SU-DHL-6 (cell line): ENCODE results near the gene TMEM127.

Experiments
- H2AFZ ChIP-seq: fragments of 200-600 bp; sonication (generic); 2 replicates; pipeline ENCODE4 v1.6.1; 2014; ENCODE audit warnings: low read depth, mild to moderate bottlenecking, moderate library complexity, mixed read lengths, antibody characterized with exemption, low read length; ENCODE audit not compliant: severe bottlenecking
- H3F3A ChIP-seq: fragments of 200-600 bp; shearing (Covaris generic); 2 replicates; pipeline ENCODE4 v1.6.0; 2016; ENCODE audit warnings: antibody characterized with exemption, mild to moderate bottlenecking; ENCODE audit not compliant: insufficient read depth
- H3K27ac ChIP-seq: fragments of 200-600 bp; sonication (generic); 2 replicates; pipeline ENCODE4 v1.5.1; 2016; ENCODE audit warnings: low read depth, mild to moderate bottlenecking, low read length, moderate library complexity, mixed read lengths
- H3K27me3 ChIP-seq: fragments of 200-600 bp; sonication (generic), shearing (Covaris generic); 2 replicates; pipeline ENCODE4 v1.6.0; 2014; ENCODE audit warnings: mild to moderate bottlenecking, low read length
- H3K36me3 ChIP-seq: fragments of 200-600 bp; sonication (generic); 2 replicates; pipeline ENCODE4 v1.6.1; 2014; ENCODE audit warnings: mild to moderate bottlenecking, low read length, mixed read lengths
- H3K4me2 ChIP-seq: fragments of 300-600, 200-600 bp; shearing (Covaris generic), sonication (generic); 2 replicates; pipeline ENCODE4 v1.6.0; 2014; ENCODE audit warnings: low read length, low read depth, mild to moderate bottlenecking; ENCODE audit not compliant: poor library complexity, severe bottlenecking
- H3K4me3 ChIP-seq: fragments of 200-600 bp; sonication (generic); 2 replicates; pipeline ENCODE4 v1.5.1; 2014; ENCODE audit warnings: antibody characterized with exemption, low read length, mild to moderate bottlenecking, mixed read lengths; ENCODE audit not compliant: insufficient read depth, poor library complexity, severe bottlenecking
- H3K79me2 ChIP-seq: fragments of 200-600 bp; sonication (generic); 2 replicates; pipeline ENCODE4 v1.6.1; 2014; ENCODE audit warnings: mild to moderate bottlenecking, low read length, moderate library complexity; ENCODE audit not compliant: insufficient read depth
- H3K9ac ChIP-seq: fragments of 200-600 bp; sonication (generic); 2 replicates; pipeline ENCODE4 v1.7.0; 2014; ENCODE audit warnings: mild to moderate bottlenecking, low read length
- H3K9me2 ChIP-seq: fragments of 200-600 bp; sonication (generic); replicated peaks from 2 replicates; pipeline ENCODE4 v1.6.1; 2014; ENCODE audit warnings: low read length; ENCODE audit not compliant: insufficient read depth
- H3K9me3 ChIP-seq: fragments of 200-600 bp; sonication (generic); 2 replicates; pipeline ENCODE4 v1.6.1; 2014; ENCODE audit warnings: low read length, mixed read lengths; ENCODE audit not compliant: insufficient read depth
- H4K20me1 ChIP-seq: fragments of 200-600 bp; sonication (generic); 2 replicates; pipeline ENCODE4 v1.6.1; 2014; ENCODE audit warnings: low read depth, mild to moderate bottlenecking, antibody characterized with exemption, low read length, moderate library complexity, mixed read lengths
- CTCF ChIP-seq: fragments of 200-600 bp; sonication (generic); IDR thresholded peaks from one replicate; pipeline ENCODE4 v1.5.1; 2017; ENCODE audit warnings: antibody characterized with exemption, mild to moderate bottlenecking, low read length, moderate library complexity; ENCODE audit not compliant: insufficient read depth, poor library complexity, severe bottlenecking
- EZH2phosphoT487 ChIP-seq: fragments of 200-600 bp; sonication (generic), shearing (Covaris generic); conservative IDR thresholded peaks from 2 replicates; pipeline ENCODE4 v1.6.1; 2018; ENCODE audit warnings: mild to moderate bottlenecking, antibody characterized with exemption, low read length, moderate library complexity, mixed read lengths

TMEM127 gene, protein sequence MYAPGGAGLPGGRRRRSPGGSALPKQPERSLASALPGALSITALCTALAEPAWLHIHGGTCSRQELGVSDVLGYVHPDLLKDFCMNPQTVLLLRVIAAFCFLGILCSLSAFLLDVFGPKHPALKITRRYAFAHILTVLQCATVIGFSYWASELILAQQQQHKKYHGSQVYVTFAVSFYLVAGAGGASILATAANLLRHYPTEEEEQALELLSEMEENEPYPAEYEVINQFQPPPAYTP

DNA sequence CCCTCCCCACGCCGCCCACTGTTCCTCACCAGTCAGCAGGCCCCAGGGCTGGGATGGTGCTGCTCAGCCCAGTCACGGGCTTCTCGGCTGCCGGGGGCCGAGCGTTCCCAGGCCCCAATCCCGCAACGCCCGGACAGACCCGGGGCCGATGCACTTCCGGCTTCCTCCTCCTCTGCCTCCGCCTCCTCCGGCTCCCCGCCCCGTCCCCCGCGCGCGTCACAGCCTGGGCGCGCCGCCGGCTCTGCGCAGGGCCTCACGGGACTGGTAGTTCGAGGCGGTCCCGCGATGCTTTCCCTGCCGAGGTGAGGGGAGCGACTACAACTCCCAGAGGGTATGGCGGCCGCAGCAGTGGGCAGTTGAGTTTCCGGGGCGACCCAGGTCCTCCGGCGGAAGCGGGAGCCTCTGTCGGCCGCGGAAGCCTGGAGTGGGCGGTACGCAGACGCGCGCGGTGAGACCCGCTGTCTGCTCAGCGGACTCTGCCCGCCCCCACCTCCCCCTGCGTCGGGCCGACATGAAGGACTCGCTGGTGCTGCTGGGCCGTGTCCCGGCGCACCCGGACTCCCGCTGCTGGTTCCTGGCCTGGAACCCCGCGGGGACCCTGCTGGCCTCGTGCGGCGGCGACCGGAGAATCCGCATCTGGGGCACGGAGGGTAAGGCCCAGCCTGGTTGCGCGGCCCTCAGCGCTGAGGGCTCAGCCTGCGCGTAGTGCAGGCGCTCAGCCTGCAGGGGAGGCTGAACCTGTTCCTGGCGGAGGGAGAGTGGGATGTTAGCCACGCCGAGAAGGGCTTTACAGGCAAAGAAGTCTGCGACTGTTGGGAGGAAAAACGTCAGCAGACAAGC lies at the start of gene TMEM127, which contains the start of gene CIAO1:
Gene TMEM127, minus strand, starts transcription at position 158 of the 840 bp plus-strand sequence. CDS start 616 bp downstream, outside the sequence.
Gene CIAO1, plus strand, starts transcription at position 386 of the 840 bp plus-strand sequence. Its CDS starts 126 bp downstream, at position 512.
- peak within 1 kb of the TSS; percentile 40 for H3K27ac ChIP-seq
- peak within 1 kb of the TSS; percentile 77 for H2AFZ ChIP-seq
- H3K4me3 ChIP-seq = peak within 1 kb of the TSS; percentile 93
- peak within 1 kb of the TSS; percentile 72 for H3K4me2 ChIP-seq
- TF ChIP-seq EZH2phosphoT487 = no peak
- TF ChIP-seq CTCF = no peak
- peak within 1 kb of the TSS; percentile 81 for H3K9ac ChIP-seq
- H3F3A ChIP-seq = peaks cover 2% of the 10 kb centered on the region; the same call in 1 of the 2 replicates
- H3K79me2 ChIP-seq = peaks cover 60% of the 10 kb centered on the region
- peaks cover 3% of the 10 kb centered on the region; the same call in 1 of the 2 replicates for H3K36me3 ChIP-seq
- no peaks in the 10 kb centered on the region for H3K27me3 ChIP-seq
- H4K20me1 ChIP-seq = no peaks in the 10 kb centered on the region
- H3K9me2 ChIP-seq = no peaks in the 10 kb centered on the region
- H3K9me3 ChIP-seq = no peaks in the 10 kb centered on the region

- no peak overlapping the region for H3K9ac ChIP-seq
- no peaks in the 10 kb centered on the region for H3K9me2 ChIP-seq
- TF ChIP-seq EZH2phosphoT487 (no peak), CTCF (no peak)
- no peak overlapping the region for H3K4me2 ChIP-seq
- H3K27ac ChIP-seq = no peak overlapping the region
- no peaks in the 10 kb centered on the region for H3K36me3 ChIP-seq
- H3K79me2 ChIP-seq = peaks cover 12% of the 10 kb centered on the region; the same call in 1 of the 2 replicates
- H4K20me1 ChIP-seq = no peaks in the 10 kb centered on the region
- H2AFZ ChIP-seq = no peak overlapping the region
- H3K27me3 ChIP-seq = no peaks in the 10 kb centered on the region
- peaks cover 10% of the 10 kb centered on the region; the same call in 1 of the 2 replicates for H3F3A ChIP-seq
- H3K9me3 ChIP-seq = no peaks in the 10 kb centered on the region
- H3K4me3 ChIP-seq = no peak overlapping the region
Measured at GRCh38 chr2:96315005-96315399, 49.2 kb upstream of the TMEM127 start.

- Histone ChIP-seq H4K20me1 (no peaks in the 10 kb centered on the region), H3K9me3 (no peaks in the 10 kb centered on the region), H2AFZ (no peak overlapping the region), H3K27ac (no peak overlapping the region), H3K4me2 (no peak overlapping the region), H3K27me3 (no peaks in the 10 kb centered on the region), H3F3A (peaks cover 7% of the 10 kb centered on the region; the same call in 1 of the 2 replicates), H3K9me2 (no peaks in the 10 kb centered on the region), H3K4me3 (no peak overlapping the region), H3K9ac (no peak overlapping the region), H3K36me3 (peaks cover 7% of the 10 kb centered on the region), H3K79me2 (peaks cover 28% of the 10 kb centered on the region)
- no peak for TF ChIP-seq CTCF
- TF ChIP-seq EZH2phosphoT487 = no peak
Measured at GRCh38 chr2:96308248-96308647, 42.5 kb upstream of the TMEM127 start.
